Measurements from ENCODE around the gene STOX2.

The STOX2 gene

DNA sequence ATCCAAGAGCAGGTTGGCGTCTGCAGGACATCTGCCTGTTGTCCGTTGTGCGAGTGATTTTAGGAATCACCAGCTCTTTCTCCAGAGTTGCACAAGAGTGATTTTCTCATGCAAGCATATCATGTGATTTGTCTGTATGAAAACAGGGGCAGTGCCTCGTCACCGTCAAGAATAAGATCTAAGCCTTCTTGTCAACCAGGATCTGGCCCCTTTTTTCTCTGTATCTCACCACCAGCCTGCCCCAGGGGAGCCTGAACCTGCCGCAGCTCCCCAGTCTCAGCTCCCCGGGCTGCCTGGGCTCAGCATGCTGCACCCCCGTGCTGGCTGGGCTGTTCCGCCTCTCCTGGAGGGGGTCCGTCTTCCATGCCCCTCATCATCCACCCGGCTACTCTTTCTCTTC, 90.5 kb downstream of the STOX2 start:
- Mint-ChIP-seq H3K9me3 (no peaks in the 10 kb centered on the region), H3K4me3 (no peak overlapping the region), H3K4me1 (no peaks in the 10 kb centered on the region), H3K27me3 (peaks cover 3% of the 10 kb centered on the region), H3K36me3 (no peaks in the 10 kb centered on the region), H3K27ac (no peak overlapping the region)
- ATAC-seq (ENCODE audit: low read depth) (no peak), DNase-seq (ENCODE audit: low spot score in 2 of 2) (no peak)

DNA sequence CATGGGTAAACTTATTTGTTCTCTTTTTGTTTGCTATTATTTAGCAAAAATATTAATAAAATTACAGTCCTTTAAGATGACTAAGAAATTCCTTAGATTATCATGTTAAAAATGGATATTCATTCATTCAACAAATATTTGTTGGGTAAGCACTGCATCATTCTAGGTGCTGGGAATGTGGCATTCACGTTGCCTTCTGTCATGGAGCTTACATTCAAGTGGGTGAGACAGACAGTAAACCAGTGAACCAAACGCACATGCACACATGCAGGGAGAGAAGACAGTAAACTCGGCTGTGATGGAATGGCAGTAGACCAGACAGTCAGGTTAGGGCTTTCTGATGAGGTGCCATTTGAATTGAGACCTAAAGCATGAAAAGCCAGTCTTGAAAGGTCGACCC, 91.8 kb downstream of the STOX2 start:
- DNase-seq (ENCODE audit: low spot score in 2 of 2) = no peak
- Mint-ChIP-seq H3K4me3 (no peak overlapping the region), H3K27ac (no peak overlapping the region), H3K4me1 (no peaks in the 10 kb centered on the region), H3K27me3 (peaks cover 7% of the 10 kb centered on the region), H3K9me3 (no peaks in the 10 kb centered on the region), H3K36me3 (no peaks in the 10 kb centered on the region)
- no peak for ATAC-seq (ENCODE audit: low read depth)

DNA sequence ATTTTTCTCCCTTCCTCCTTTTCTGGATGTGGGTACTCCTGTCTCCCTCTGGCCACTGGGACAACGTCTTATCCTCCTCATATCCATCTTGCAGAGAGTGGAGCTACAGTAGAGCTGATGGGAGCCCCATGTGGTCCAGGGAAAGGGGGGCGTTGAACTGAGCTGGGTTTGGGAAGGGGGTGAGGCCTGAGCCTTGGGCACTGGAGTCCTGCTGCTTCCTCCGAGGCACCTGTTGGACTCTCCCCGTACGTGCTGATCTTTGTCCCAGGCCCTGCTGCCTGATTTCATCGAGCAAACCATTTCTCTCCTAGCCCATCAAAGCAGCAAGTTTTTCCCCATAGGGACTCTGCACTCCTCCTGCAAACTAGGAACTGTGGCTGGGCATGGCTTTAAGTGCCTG, 94.3 kb downstream of the STOX2 start:
- DNase-seq (ENCODE audit: low spot score in 2 of 2) (no peak), ATAC-seq (ENCODE audit: low read depth) (no peak)
- Mint-ChIP-seq H3K36me3 (no peaks in the 10 kb centered on the region), H3K27ac (no peak overlapping the region), H3K27me3 (peaks cover 7% of the 10 kb centered on the region), H3K9me3 (no peaks in the 10 kb centered on the region), H3K4me1 (no peaks in the 10 kb centered on the region), H3K4me3 (no peak overlapping the region)

DNA sequence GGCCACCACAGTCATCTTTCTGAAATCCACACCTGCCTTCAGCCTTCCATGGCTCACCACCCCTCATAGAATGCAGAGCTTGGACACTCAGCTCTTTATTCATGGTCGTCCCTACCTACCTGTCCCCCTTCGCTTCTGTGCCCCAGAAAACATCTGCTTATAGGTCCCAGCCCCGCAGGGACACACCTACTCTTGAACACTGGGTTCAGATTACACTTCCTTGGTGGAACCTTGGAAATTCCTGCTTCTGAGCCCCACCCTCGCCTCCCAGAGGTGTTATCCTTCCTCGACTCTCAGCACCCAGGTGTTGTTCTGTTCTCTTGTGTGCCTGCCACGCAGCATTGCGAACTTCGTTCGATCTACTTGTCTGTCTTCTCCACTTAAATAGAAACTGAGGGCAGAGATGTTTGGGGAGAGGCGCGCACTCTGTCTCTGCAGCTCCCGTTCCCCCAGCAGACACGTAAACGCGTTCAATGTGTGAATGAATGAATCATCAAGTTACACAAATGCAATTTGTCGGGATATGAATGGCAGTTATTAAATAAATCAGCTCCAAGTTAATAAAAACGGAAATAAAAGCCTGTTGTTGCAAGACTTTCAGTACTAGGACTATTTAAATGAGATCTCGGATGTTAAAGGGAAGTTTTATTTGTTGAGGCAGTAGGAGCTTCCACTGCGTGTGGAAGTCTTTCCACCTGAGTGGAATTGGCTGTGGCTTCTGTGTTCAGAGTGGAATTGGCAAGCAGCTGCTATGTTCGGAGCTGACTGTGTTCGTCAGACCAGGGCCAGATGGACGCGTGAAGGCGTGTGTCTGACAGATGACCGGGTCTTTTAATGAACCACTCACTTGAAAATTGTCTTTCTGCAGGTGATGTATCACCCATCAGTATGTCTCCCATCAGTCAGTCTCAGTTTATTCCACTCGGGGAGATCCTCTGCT, 95.6 kb downstream of the STOX2 start:
- Mint-ChIP-seq H3K9me3 (no peaks in the 10 kb centered on the region), H3K36me3 (no peaks in the 10 kb centered on the region), H3K27me3 (peaks cover 7% of the 10 kb centered on the region), H3K4me3 (no peak overlapping the region), H3K4me1 (no peaks in the 10 kb centered on the region), H3K27ac (no peak overlapping the region)
- DNase-seq (ENCODE audit: low spot score in 2 of 2) (no peak), ATAC-seq (ENCODE audit: low read depth) (no peak)

DNA sequence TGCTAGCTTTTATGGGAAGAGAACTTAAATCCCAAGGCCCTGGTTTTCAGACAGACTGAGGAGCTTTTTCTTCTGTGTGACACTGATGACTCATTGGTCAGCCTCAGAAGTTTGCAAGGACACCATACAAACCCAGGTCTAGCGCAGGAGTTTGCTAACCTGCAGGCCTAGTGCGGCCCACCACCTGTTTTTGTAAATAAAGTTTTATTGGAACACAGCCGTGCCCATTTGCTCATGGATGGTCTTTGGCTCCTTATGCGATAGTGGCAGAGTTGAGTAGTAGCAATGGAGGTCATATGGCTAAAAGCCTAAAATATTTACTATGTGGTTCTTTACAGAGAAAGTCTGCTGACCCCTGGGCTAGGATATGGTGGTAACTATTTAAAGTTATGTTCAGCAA, 98.3 kb downstream of the STOX2 start:
- Mint-ChIP-seq H3K9me3 (no peaks in the 10 kb centered on the region), H3K27me3 (peaks cover 7% of the 10 kb centered on the region), H3K27ac (no peak overlapping the region), H3K4me3 (no peak overlapping the region), H3K4me1 (no peaks in the 10 kb centered on the region), H3K36me3 (no peaks in the 10 kb centered on the region)
- DNase-seq (ENCODE audit: low spot score in 2 of 2) (no peak), ATAC-seq (ENCODE audit: low read depth) (no peak)

DNA sequence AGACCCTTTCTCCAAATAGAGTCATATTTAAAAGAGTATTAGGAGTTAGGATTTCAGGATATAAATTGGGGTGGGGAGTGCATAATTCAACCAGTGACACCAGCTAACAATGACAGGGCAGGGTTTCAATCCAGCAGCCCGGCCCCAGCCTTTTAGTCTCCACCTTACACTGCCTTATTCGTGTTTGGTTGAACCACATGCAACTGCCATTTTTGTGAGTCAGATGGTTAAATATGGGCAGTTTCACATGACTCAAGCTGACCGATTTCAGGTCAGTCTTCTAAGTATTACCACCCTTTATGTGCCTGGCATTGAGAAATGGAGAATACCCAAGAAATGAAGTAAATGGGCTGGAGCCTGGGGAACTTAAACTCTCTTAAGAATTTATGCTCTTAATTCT, 102.8 kb downstream of the STOX2 start:
- no peaks in the 10 kb centered on the region for H3K4me1 Mint-ChIP-seq

DNA sequence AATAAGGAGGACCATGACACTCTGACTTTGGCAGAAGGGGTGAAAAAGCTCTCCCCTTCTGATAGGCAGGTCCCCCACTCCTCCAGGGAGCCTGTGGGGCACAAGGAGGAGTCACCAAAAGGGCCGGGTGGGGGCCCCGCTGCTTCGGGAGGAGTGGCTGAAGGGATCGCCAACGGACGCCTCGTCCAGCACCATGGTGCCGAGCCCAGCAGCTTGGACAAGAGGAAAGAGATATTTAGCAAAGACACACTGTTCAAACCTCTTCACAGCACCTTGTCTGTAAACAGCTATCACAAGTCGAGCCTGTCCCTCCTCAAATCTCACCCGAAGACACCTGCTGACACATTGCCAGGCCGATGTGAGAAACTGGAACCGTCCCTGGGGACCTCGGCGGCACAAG, 105.6 kb downstream of the STOX2 start:
- no peaks in the 10 kb centered on the region for H3K9me3 Mint-ChIP-seq
- H3K27ac Mint-ChIP-seq = no peak overlapping the region
- H3K27me3 Mint-ChIP-seq = no peaks in the 10 kb centered on the region
- H3K4me1 Mint-ChIP-seq = no peaks in the 10 kb centered on the region
- H3K4me3 Mint-ChIP-seq = no peak overlapping the region
- DNase-seq (ENCODE audit: low spot score in 2 of 2) = no peak
- no peaks in the 10 kb centered on the region for H3K36me3 Mint-ChIP-seq
- no peak for ATAC-seq (ENCODE audit: low read depth)

More for the DNA sequence above, 102.8 kb downstream of the STOX2 start:
- no peaks in the 10 kb centered on the region for H3K36me3 Mint-ChIP-seq
- H3K27ac Mint-ChIP-seq = no peak overlapping the region
- no peaks in the 10 kb centered on the region for H3K9me3 Mint-ChIP-seq
- no peaks in the 10 kb centered on the region for H3K27me3 Mint-ChIP-seq
- DNase-seq (ENCODE audit: low spot score in 2 of 2) (no peak), ATAC-seq (ENCODE audit: low read depth) (no peak)
- no peak overlapping the region for H3K4me3 Mint-ChIP-seq

DNA sequence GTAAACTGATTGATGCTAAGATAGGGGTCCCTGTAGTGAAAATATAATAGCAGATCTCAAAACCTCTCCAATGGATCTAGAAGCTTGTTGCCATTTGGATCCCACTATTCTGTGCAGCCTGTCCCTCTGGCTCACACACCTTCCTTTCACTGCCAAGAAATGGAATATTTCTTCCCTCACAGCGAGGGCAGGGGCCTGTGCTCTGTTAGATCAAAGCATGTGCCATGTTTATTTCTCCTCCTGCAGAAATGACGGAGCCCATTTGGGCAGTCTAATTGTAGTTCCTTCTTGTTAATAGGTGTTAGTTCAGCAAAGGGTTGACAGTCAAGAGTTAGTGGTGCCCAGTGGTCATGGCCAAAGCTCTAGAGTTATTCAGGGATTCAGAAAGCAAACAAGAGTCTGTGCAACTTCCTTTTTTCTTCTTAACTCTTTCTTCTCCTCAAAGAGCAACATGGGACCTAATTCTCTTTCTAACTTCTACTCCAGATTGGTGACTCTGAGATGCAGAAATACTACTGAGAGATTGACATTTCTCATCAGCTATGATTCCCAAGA, 106.8 kb downstream of the STOX2 start:
- no peak for DNase-seq (ENCODE audit: low spot score in 2 of 2)
- Mint-ChIP-seq H3K4me3 (no peak overlapping the region), H3K9me3 (no peaks in the 10 kb centered on the region), H3K27ac (no peak overlapping the region), H3K4me1 (no peaks in the 10 kb centered on the region), H3K36me3 (no peaks in the 10 kb centered on the region), H3K27me3 (no peaks in the 10 kb centered on the region)
- ATAC-seq (ENCODE audit: low read depth) = no peak

DNA sequence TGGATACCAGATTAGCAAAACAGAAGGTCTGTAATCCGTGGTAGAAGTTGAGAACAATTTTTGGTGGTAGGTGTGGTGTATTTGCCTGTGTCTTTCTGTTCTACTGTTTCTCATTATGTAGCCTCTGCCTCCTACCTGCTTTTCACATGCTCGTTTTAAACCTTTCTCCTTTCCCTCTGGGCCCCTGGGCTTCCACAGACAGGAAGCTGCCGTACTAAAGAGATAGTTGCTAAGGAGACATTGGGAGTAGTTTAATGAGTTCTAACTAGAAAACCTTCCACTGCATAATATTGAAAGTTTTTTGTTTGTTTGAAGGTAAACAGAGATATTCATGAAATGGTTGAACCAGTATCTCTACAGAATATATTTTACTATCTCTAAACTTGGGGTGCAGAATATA, 107.8 kb downstream of the STOX2 start:
- H3K27me3 Mint-ChIP-seq = no peaks in the 10 kb centered on the region
- no peak overlapping the region for H3K27ac Mint-ChIP-seq
- ATAC-seq (ENCODE audit: low read depth) = no peak
- H3K4me1 Mint-ChIP-seq = no peaks in the 10 kb centered on the region
- H3K36me3 Mint-ChIP-seq = no peaks in the 10 kb centered on the region
- DNase-seq (ENCODE audit: low spot score in 2 of 2) = no peak
- H3K4me3 Mint-ChIP-seq = no peak overlapping the region
- H3K9me3 Mint-ChIP-seq = no peaks in the 10 kb centered on the region

DNA sequence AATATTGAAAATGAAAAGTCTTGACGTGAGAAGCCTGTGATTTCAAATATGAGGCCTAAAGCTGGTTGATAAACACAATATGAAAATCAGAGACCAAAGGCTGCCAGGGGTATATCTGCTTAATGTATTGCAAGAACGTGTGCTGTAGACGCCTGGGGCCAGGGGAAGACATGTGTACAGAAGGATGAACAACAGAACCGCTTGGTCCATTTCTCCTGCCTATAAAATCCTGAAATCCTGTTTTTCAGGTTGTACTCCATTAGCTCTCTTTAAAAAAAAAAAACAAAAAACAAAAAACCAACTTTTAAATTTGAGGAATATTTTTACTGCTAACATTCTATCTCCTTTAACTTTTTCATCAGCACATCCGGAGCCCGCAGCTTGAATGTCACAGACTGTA, 109.2 kb downstream of the STOX2 start:
- ATAC-seq (ENCODE audit: low read depth) = no peak

DNA sequence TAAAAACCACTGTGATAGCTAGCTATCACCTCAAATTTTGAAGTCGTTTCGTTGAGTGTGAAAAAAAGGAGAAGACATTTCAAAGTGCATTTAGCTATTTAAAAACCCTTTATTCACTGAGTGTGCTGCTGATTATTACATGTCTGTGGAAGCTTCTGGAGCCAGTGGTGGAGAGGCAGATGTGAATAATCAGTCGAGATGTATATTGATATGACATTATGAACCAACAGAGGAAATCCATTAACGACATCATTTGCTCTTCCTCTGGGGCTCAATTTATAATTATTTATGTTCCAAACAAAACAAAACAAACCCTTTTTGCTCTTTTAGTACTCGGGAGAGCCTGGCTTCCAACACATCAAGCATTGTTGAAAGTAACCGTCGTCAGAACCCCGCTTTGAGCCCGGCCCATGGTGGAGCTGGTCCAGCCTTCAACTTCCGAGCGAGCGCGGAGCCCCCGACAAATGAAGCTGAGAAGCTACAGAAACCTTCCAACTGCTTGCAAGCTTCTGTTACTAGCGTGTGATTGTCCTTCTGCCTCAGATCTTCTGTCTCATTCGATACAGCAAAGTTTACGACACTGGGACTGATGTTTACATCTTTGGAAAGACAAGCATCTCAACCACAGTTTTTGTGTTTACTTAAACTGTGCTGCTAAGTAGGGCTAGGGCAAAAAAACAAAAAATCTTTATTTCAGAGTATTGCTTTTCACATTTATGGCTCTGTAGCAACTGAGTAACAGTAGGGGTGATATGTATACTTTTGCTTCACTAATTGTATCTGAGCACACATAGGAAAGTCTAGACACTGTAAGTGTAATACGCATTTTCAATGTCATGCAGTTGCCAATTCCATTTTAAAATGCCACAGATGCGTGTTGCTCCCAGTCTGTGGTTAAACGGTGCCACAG, 111.9 kb downstream of the STOX2 start:
- Mint-ChIP-seq H3K4me3 (no peak overlapping the region), H3K36me3 (no peaks in the 10 kb centered on the region), H3K27ac (no peak overlapping the region), H3K27me3 (no peaks in the 10 kb centered on the region), H3K9me3 (no peaks in the 10 kb centered on the region), H3K4me1 (no peaks in the 10 kb centered on the region)
- DNase-seq (ENCODE audit: low spot score in 2 of 2) = no peak
- ATAC-seq (ENCODE audit: low read depth) = no peak

More for the DNA sequence above, 109.2 kb downstream of the STOX2 start:
- Mint-ChIP-seq H3K4me1 (no peaks in the 10 kb centered on the region), H3K27me3 (no peaks in the 10 kb centered on the region), H3K4me3 (no peak overlapping the region), H3K9me3 (no peaks in the 10 kb centered on the region), H3K36me3 (no peaks in the 10 kb centered on the region), H3K27ac (no peak overlapping the region)
- no peak for DNase-seq (ENCODE audit: low spot score in 2 of 2)

DNA sequence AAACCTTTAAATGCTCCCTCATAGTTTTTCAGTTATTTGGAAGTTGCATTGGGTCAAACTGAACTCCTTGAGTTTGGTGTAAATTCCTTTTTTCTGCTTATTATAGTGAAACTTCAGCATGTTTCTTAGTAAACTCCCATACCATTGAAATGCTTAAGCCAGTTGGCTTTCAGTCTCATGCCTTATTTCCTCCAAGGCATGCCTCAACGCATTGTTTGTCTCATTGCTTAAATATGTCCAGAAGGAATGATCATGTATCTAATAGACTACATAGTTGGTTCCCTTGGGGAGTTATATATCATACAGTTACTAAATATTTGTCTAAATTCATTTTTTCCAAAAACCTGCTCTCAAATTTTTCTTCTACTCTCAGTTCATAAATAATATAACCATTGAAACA, 114.0 kb downstream of the STOX2 start:
- DNase-seq (ENCODE audit: low spot score in 2 of 2) = no peak
- no peak overlapping the region for H3K27ac Mint-ChIP-seq
- H3K9me3 Mint-ChIP-seq = no peaks in the 10 kb centered on the region
- no peak for ATAC-seq (ENCODE audit: low read depth)
- peaks cover 3% of the 10 kb centered on the region for H3K27me3 Mint-ChIP-seq
- no peak overlapping the region for H3K4me3 Mint-ChIP-seq
- no peaks in the 10 kb centered on the region for H3K36me3 Mint-ChIP-seq
- no peaks in the 10 kb centered on the region for H3K4me1 Mint-ChIP-seq

DNA sequence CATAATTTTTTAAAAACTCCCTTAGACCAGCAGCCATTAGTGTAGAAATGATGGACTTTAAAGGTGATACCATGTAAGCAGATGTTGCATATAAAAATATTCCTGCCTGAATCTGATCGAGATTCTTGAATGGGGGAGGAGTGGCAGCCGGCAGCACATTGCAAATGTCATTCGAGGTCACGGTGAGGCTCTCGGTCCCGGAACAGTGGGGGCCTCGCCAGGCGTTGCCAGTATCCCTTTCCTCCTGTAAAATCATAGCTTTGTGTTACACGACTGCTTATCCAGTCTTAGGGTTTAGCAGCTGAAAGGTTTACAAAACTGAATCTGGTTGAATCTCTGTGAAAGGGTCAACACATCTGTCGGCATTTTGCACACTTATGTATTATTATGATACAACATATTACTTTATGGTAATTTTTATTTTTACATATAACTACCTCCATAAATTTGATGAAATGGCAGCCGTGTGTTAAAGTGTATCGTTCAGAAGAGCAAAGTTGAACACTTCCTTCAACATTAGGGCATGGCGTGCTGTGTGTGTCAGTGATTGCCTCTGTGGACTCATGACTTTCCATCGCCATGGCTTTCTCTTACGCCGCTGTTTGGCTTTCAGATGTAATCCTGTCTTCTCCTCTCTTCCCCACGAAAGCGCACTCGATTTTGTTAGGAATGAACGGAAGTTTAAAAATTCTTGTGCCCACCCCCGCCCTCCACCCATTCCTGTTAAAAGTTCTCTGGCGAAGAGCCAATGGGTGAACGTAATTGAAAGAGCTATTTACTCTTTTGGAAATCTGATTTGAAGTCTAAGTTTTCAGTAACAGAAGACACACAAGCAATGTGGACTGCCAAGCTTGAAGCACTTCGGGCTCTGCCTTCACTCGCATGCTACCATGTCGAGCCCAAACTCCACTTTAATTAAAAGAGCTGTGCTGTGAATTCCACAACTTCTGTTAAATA, 114.8 kb downstream of the STOX2 start:
- H3K4me1 Mint-ChIP-seq = no peaks in the 10 kb centered on the region
- no peaks in the 10 kb centered on the region for H3K36me3 Mint-ChIP-seq
- no peak overlapping the region for H3K4me3 Mint-ChIP-seq
- no peak overlapping the region for H3K27ac Mint-ChIP-seq
- H3K9me3 Mint-ChIP-seq = no peaks in the 10 kb centered on the region
- ATAC-seq (ENCODE audit: low read depth) (no peak), DNase-seq (ENCODE audit: low spot score in 2 of 2) (no peak)
- peaks cover 3% of the 10 kb centered on the region for H3K27me3 Mint-ChIP-seq

Data from memory B cell (primary cell).